Gastrocnemius medialis (tissue), 4 donors: ENCODE data around the gene ST3GAL2.

Experiments used
- CTCF ChIP-seq, 5 experiments: fragments of 450-650 bp in 3 of 5; fragments of 200-600 bp in 2 of 5; sonication (generic) in 2 of 5; IDR thresholded peaks in 4 of 5; conservative IDR thresholded peaks in 1 of 5; 1 replicate in 4 of 5; 2 replicates in 1 of 5; pipeline ENCODE4 v1.5.1; 2016 to 2019; ENCODE audit warnings: antibody characterized with exemption in 5 of 5, mild to moderate bottlenecking in 3 of 5, moderate library complexity in 3 of 5
- POLR2A ChIP-seq, 2 donors: fragments of 450-650 bp; IDR thresholded peaks; one replicate each; pipeline ENCODE4 v1.6.1; 2017; ENCODE audit warnings: antibody characterized with exemption in 2 of 2, mild to moderate bottlenecking in 2 of 2, moderate library complexity in 2 of 2

GRCh38 chr16:70422543-70422942, 16.4 kb downstream of the ST3GAL2 start:
- no peak for TF ChIP-seq CTCF (IDR thresholded peaks at IDR 0.05 in 4 of 5, conservative IDR thresholded peaks at IDR 0.05 in 1 of 5)
- TF ChIP-seq POLR2A (IDR thresholded peaks at IDR 0.05) = no peak
